IMR-90 (cell line): ENCODE measurements around the gene MFAP4.

Experiments used
- BHLHE40 ChIP-seq: fragments of 150-350 bp; IDR thresholded peaks from 2 replicates; pipeline ENCODE4 v1.6.1; 2016; ENCODE audit warnings: mild to moderate bottlenecking, low read depth, low read length
- CEBPB ChIP-seq: IDR thresholded peaks from 2 replicates; pipeline ENCODE4 v1.6.1; 2012; ENCODE audit warnings: low read depth, low read length, improper control_type of control experiment
- CHD1 ChIP-seq: IDR thresholded peaks from 2 replicates; pipeline ENCODE4 v1.6.1; 2012; ENCODE audit warnings: low read depth, low read length, improper control_type of control experiment
- FOS ChIP-seq: fragments of 150-350 bp; IDR thresholded peaks from 2 replicates; pipeline ENCODE4 v1.6.1; 2016; ENCODE audit warnings: low read depth, low read length
- MAFK ChIP-seq: IDR thresholded peaks from 2 replicates; pipeline ENCODE4 v1.6.1; 2012; ENCODE audit warnings: low read depth, low read length, improper control_type of control experiment
- MAZ ChIP-seq: IDR thresholded peaks from 2 replicates; pipeline ENCODE4 v1.6.1; 2012; ENCODE audit warnings: low read depth, mild to moderate bottlenecking, low read length, improper control_type of control experiment, moderate library complexity, borderline replicate concordance
- MXI1 ChIP-seq: IDR thresholded peaks from 2 replicates; pipeline ENCODE4 v1.6.1; 2012; ENCODE audit warnings: low read depth, mild to moderate bottlenecking, low read length, moderate library complexity, borderline replicate concordance
- POLR2A ChIP-seq: IDR thresholded peaks from 2 replicates; pipeline ENCODE4 v1.6.1; 2012; ENCODE audit warnings: mild to moderate bottlenecking, low read depth, low read length
- RCOR1 ChIP-seq: IDR thresholded peaks from 2 replicates; pipeline ENCODE4 v1.6.1; 2012; ENCODE audit warnings: mild to moderate bottlenecking, low read length, improper control_type of control experiment; ENCODE audit not compliant: insufficient replicate concordance
- SMC3 ChIP-seq: fragments of 150-350 bp; IDR thresholded peaks from 2 replicates; pipeline ENCODE4 v1.6.1; 2016; ENCODE audit warnings: low read depth, mild to moderate bottlenecking, antibody characterized with exemption, low read length, moderate library complexity
- USF2 ChIP-seq: fragments of 150-350 bp; IDR thresholded peaks from 2 replicates; pipeline ENCODE4 v1.6.1; 2017; ENCODE audit warnings: mild to moderate bottlenecking, antibody characterized with exemption, low read length, low read depth
- TF ChIP-seq, protein P1 (sequence below): conservative IDR thresholded peaks from 2 replicates; pipeline ENCODE4 v1.5.1; 2012; ENCODE audit warnings: mild to moderate bottlenecking, low read depth, low read length, improper control_type of control experiment

DNA sequence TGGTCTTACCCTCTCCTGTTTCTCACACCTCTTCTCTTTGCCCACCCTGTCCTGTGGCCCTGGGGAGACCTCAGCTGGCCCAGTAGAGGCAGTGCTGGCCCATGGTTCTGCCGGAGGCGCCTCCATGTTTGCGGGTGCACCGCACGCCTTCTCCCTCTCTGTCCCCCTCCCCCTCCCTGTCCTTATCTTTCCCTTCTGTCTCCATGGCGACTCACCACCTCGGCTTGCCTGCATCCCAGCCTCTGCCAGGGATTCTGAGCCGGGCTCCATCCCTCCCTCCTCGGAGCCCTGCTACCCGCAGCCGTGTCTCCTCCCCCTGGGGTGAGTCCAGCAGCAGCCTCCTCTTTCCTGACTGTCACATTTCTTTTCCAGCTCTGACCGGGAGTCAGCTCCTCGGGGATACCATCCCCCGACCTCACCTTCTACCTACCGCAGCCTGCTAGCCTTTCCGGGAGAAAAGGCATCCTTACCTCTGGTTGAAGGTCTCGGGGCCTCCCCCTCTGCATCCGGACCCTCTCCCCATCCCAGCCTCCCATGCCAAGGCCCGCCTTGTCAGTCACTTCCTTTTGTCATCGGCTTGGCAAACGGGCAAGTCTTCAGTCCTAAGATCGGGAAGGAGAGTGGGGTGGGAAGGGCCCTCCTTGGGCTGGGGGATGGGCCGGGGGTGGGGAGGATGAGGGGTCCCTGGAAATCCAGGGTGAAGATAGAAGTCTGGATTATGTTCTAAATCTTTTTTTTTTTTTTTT, 24.1 kb upstream of the MFAP4 start, which contains the start of gene RNF112:
- TF ChIP-seq POLR2A: no peak
- TF ChIP-seq, protein P1, sequence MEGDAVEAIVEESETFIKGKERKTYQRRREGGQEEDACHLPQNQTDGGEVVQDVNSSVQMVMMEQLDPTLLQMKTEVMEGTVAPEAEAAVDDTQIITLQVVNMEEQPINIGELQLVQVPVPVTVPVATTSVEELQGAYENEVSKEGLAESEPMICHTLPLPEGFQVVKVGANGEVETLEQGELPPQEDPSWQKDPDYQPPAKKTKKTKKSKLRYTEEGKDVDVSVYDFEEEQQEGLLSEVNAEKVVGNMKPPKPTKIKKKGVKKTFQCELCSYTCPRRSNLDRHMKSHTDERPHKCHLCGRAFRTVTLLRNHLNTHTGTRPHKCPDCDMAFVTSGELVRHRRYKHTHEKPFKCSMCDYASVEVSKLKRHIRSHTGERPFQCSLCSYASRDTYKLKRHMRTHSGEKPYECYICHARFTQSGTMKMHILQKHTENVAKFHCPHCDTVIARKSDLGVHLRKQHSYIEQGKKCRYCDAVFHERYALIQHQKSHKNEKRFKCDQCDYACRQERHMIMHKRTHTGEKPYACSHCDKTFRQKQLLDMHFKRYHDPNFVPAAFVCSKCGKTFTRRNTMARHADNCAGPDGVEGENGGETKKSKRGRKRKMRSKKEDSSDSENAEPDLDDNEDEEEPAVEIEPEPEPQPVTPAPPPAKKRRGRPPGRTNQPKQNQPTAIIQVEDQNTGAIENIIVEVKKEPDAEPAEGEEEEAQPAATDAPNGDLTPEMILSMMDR: 0 out of 2 replicates have a peak, but pooled peaks have one; percentile 25
- no peak for TF ChIP-seq SMC3
- TF ChIP-seq USF2: no peak
- TF ChIP-seq CEBPB: no peak
- TF ChIP-seq MAFK: no peak
- no peak; the same call in 1 of the 2 replicates for TF ChIP-seq MAZ
- no peak for TF ChIP-seq RCOR1
- no peak for TF ChIP-seq CHD1
- no peak for TF ChIP-seq MXI1
- TF ChIP-seq BHLHE40: no peak
- no peak for TF ChIP-seq FOS
